Breast epithelium (tissue), 3 donors: Measurements from ENCODE around the gene SH3GL3.

ENCODE experiments used
- CTCF ChIP-seq, 3 donors: fragments of 450-650 bp; IDR thresholded peaks; one replicate each; pipeline ENCODE4 v1.5.1; 2016 to 2017; ENCODE audit warnings: antibody characterized with exemption in 3 of 3, mild to moderate bottlenecking in 3 of 3, moderate library complexity in 3 of 3
- POLR2A ChIP-seq: fragments of 450-650 bp; IDR thresholded peaks from one replicate; pipeline ENCODE4 v1.6.1; 2016; ENCODE audit warnings: antibody characterized with exemption, mild to moderate bottlenecking, moderate library complexity
- POLR2AphosphoS5 ChIP-seq, 3 donors: sonication (generic); formaldehyde crosslinking; IDR thresholded peaks; one replicate each; pipeline ENCODE4 v1.6.1; 2017; ENCODE audit warnings: antibody characterized with exemption in 3 of 3

- TF ChIP-seq CTCF (IDR thresholded peaks at IDR 0.05) = no peak
- TF ChIP-seq POLR2AphosphoS5 (IDR thresholded peaks at IDR 0.05) = no peak
- no peak for TF ChIP-seq POLR2A
Measured at GRCh38 chr15:83554558-83554957, 107.4 kb downstream of the SH3GL3 start.
